Mesothelial cell of epicardium (in vitro differentiated cells): ENCODE results near the gene MROH8. TPM values are rescaled to one million over a fixed set of nuclear protein-coding genes. Genes with fewer than 3 reads are reported as not detected.

Experiments used
- DNase-seq, 2 experiments: peaks; one replicate each; pipeline ENCODE4 v3.0.0; 2021; ENCODE audit warnings: low spot score in 2 of 2; ENCODE audit not compliant: unreplicated experiment in 2 of 2
- H3K27ac Mint-ChIP-seq: 2 replicates; pipeline ENCODE4 v1.8.0; 2021; ENCODE audit warnings: mixed read lengths
- H3K27me3 Mint-ChIP-seq: 2 replicates; pipeline ENCODE4 v1.8.0; 2021; ENCODE audit warnings: low read depth, mixed read lengths
- H3K36me3 Mint-ChIP-seq: 2 replicates; pipeline ENCODE4 v1.8.0; 2021; ENCODE audit warnings: mixed read lengths
- H3K4me1 Mint-ChIP-seq: 2 replicates; pipeline ENCODE4 v1.8.0; 2021; ENCODE audit warnings: mixed read lengths
- H3K4me3 Mint-ChIP-seq: 2 replicates; pipeline ENCODE4 v1.8.0; 2021; ENCODE audit warnings: mild to moderate bottlenecking, moderate library complexity, mixed read lengths
- H3K9me3 Mint-ChIP-seq: 2 replicates; pipeline ENCODE4 v1.8.0; 2021; ENCODE audit warnings: mixed read lengths
- total RNA-seq: library from RNA; stranded (reverse); gene quantifications from 3 replicates; pipeline ENCODE4 v1.2.1, GENCODE V29; 2021
- TF ChIP-seq, protein P1 (sequence below): fragments of 200-600 bp; sonication (generic); IDR thresholded peaks from one replicate; pipeline ENCODE4 v1.5.0; 2021; ENCODE audit warnings: antibody characterized with exemption; ENCODE audit not compliant: unreplicated experiment

The MROH8 gene
- total RNA-seq, 1 donor from 2014 or later, result 6.3 TPM

DNA sequence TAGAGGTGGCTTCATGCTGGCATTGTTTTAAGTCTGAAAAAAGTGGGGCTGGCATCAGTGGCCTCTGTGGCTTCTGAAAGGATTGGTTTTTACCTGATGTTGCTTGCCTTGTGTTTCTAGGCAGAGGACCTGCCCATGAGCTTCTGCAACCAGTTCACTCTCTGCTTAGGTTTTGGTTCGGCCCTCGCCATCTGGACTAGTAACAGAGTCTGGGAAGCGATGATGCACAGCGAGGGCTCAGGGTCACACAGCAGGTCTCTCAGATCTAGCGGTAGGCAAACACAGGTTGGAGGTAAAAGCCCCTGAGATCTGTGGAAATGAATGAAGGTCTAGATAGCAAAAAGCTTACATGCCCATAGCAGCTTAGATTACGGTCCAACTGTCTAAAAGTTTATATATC is 76.8 kb downstream of the MROH8 start:
- no peaks in the 10 kb centered on the region for H3K27me3 Mint-ChIP-seq
- H3K36me3 Mint-ChIP-seq, result no peaks in the 10 kb centered on the region
- TF ChIP-seq, protein P1, sequence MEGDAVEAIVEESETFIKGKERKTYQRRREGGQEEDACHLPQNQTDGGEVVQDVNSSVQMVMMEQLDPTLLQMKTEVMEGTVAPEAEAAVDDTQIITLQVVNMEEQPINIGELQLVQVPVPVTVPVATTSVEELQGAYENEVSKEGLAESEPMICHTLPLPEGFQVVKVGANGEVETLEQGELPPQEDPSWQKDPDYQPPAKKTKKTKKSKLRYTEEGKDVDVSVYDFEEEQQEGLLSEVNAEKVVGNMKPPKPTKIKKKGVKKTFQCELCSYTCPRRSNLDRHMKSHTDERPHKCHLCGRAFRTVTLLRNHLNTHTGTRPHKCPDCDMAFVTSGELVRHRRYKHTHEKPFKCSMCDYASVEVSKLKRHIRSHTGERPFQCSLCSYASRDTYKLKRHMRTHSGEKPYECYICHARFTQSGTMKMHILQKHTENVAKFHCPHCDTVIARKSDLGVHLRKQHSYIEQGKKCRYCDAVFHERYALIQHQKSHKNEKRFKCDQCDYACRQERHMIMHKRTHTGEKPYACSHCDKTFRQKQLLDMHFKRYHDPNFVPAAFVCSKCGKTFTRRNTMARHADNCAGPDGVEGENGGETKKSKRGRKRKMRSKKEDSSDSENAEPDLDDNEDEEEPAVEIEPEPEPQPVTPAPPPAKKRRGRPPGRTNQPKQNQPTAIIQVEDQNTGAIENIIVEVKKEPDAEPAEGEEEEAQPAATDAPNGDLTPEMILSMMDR, result no peak
- no peaks in the 10 kb centered on the region for H3K9me3 Mint-ChIP-seq
- H3K4me3 Mint-ChIP-seq, result no peak overlapping the region
- no peak for DNase-seq
- no peak overlapping the region for H3K27ac Mint-ChIP-seq
- no peaks in the 10 kb centered on the region for H3K4me1 Mint-ChIP-seq

GRCh38 chr20:37096415-37097041 is 82.8 kb downstream of the MROH8 start:
- TF ChIP-seq, protein P1, result no peak
- Mint-ChIP-seq H3K4me1 (peaks cover 11% of the 10 kb centered on the region), H3K36me3 (no peaks in the 10 kb centered on the region), H3K27me3 (no peaks in the 10 kb centered on the region), H3K9me3 (no peaks in the 10 kb centered on the region), H3K4me3 (peak overlapping the region; percentile 100), H3K27ac (peak overlapping the region; percentile 99)
- no peak for DNase-seq

DNA sequence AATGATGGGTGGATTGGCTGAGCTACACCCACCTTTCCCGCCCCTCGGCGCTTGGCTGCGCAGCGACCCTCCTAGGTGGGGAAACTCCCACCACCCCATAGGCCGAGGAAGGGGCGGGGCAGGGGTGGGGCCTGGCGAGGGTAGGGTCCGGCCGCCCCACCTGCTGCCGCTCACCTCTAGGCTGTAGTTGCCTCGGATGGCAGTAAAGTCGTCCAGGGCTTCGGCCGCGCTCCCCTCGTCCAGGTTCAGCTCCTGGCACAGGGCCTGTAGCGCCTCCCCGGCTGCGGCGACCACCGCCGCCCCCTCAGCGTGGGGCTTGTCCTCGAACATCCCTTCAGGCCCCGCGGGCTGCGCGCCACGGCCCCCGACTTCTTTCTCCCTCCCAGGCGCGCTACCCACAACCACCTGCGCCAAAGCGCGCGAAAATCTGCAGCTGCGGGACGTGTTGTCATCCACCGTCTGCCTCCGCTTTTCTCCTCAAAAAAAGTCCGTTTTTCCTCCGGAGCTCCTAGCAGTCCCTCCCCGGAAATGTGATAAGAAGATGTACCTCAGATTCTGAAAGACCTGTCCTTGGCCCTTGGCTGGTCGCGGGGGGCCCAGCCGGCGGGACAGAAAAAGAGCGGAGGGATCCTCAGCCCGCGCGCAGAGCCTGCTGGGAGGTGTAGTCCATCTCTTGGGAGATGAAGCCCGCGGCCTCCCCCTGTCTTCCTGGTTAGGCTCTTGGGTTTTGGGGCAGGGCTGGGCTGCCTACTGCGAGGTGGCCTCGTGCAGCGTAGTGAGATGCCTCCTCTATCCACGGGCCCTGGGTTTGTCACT is 83.5 kb downstream of the MROH8 start, which contains the start of gene RBL1:
Gene RBL1 (minus strand): TSS at position 399 of the 816 bp plus-strand sequence. CDS start 69 bp downstream, at position 330.
- peak; percentile 64 to 80 for DNase-seq
- Mint-ChIP-seq H3K4me3 (peak within 1 kb of the TSS; percentile 100), H3K36me3 (no peaks in the 10 kb centered on the region), H3K27ac (peak within 1 kb of the TSS; percentile 99), H3K9me3 (no peaks in the 10 kb centered on the region), H3K4me1 (peaks cover 11% of the 10 kb centered on the region), H3K27me3 (no peaks in the 10 kb centered on the region)
- TF ChIP-seq, protein P1, result no peak

DNA sequence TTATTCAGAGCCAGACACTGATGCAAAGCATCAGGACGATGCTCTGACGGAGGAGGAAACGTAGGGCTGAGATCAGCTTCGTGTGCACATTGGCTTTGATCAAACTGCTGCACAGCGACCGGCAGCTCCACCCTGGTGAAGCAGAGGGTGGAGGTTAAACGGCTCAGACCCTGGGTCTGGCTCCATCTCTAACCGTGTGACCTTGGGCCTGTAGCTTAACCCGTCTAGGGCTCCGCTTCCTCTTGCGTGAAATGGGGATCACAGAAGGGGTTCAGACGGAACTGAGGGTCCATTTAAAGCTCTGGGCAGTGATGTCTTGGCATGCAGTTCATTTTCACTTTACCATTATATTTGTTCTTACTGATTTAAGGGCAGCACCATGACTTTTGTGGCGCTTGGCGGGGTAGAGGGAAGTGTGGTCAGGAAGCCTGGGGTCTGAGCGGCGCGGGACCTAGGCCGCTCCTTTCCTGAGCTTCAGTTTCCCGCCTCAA is 84.2 kb downstream of the MROH8 start:
- H3K27ac Mint-ChIP-seq, result peak overlapping the region; percentile 27
- H3K4me1 Mint-ChIP-seq, result peaks cover 11% of the 10 kb centered on the region
- no peaks in the 10 kb centered on the region for H3K27me3 Mint-ChIP-seq
- H3K36me3 Mint-ChIP-seq, result no peaks in the 10 kb centered on the region
- TF ChIP-seq, protein P1, result no peak
- peak overlapping the region; percentile 100 for H3K4me3 Mint-ChIP-seq
- no peaks in the 10 kb centered on the region for H3K9me3 Mint-ChIP-seq
- no peak for DNase-seq

GRCh38 chr20:37090407-37090806 is 88.9 kb downstream of the MROH8 start:
- H3K27ac Mint-ChIP-seq, result no peak overlapping the region
- H3K4me1 Mint-ChIP-seq, result peaks cover 8% of the 10 kb centered on the region
- no peak overlapping the region for H3K4me3 Mint-ChIP-seq
- H3K36me3 Mint-ChIP-seq, result peaks cover 3% of the 10 kb centered on the region
- no peak for DNase-seq
- TF ChIP-seq, protein P1, result no peak
- no peaks in the 10 kb centered on the region for H3K9me3 Mint-ChIP-seq
- H3K27me3 Mint-ChIP-seq, result no peaks in the 10 kb centered on the region
